Measurements from ENCODE around the gene PPP4R3B.

The PPP4R3B gene

DNA sequence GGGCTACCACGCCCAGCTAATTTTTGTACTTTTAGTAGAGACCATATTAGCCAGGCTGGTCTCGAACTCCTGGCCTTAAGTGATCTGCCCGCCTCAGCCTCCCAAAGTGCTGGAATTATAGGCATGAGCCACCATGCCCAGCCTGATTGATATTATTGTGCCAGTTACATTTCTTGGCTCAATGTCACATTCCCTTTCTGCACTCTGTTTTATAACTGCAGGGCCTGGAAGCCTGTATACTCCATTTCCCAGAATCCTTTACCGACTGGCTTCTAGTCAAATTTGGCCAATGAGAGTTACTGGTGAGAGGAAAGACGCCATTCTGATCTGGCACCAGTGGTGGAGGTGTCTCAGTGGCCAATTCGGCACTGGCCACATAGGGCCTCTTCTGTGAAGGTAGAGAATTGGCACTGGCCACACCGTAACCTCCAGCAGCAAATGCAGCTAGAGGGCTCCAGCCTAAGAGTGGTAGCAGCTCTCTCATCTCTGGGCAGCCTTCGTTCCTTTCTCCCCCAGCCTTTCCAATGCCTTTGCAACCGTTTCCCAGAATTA lies 114.8 kb downstream of the PPP4R3B start:
- FAIRE-seq: no peak

DNA sequence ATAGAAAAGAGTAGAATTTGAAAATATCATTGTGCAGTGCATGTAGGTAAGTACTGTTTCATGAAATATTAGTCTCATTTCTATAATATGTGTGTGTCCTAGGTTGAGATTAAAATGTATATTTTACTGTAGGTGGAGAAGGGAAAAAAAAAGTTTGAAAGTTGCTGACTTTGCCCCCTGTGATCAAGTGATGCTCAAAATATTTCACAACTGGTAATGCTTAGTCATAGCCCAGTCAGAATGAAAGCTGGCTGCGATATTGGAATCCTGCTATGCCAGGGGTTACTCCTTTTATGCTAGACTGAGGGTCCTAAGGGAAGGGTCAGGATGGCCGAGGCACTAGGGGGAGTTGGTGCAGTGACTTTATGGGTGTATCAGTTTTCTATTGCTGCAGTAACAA lies 117.4 kb downstream of the PPP4R3B start:
- FAIRE-seq: no peak

DNA sequence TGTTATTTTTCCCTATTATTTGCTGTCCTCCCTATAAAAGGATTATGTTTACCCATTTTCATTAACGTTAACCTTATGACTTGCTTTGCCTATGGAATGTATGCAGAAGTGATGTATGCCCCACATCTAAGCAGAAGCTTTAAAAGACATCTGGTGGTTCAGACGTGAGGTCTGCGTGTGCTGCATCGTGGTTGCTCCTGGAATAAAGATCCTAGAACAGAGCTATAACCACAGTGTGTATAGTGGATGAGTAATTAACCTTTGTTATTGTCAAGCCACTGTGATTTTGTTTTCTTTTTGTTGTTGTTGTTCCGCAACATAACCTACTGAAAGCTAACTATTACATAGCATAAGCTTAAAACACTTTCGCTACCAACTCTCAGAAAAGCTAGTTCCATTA lies 118.8 kb downstream of the PPP4R3B start:
- no peak for FAIRE-seq
